Neural cell (in vitro differentiated cells): ENCODE measurements around the gene ADGRD2.

ENCODE experiments used
- CTCF ChIP-seq: fragments of 450-650 bp; IDR thresholded peaks from 2 replicates; pipeline ENCODE4 v1.5.1; 2014; ENCODE audit warnings: antibody characterized with exemption, mild to moderate bottlenecking, moderate library complexity; ENCODE audit not compliant: poor library complexity, severe bottlenecking
- MXI1 ChIP-seq: fragments of 450-650 bp; conservative IDR thresholded peaks from 2 replicates; pipeline ENCODE4 v1.6.1; 2014; ENCODE audit warnings: antibody characterized with exemption, mild to moderate bottlenecking; ENCODE audit not compliant: poor library complexity, severe bottlenecking
- POLR2AphosphoS5 ChIP-seq: IDR thresholded peaks from 2 replicates; pipeline ENCODE4 v1.6.1; 2012
- TAF1 ChIP-seq: IDR thresholded peaks from 2 replicates; pipeline ENCODE4 v1.6.1; 2012; ENCODE audit warnings: low read depth

GRCh38 chr9:124478354-124478753, 28.1 kb downstream of the ADGRD2 start:
- TF ChIP-seq TAF1 = no peak
- TF ChIP-seq CTCF = no peak
- no peak for TF ChIP-seq POLR2AphosphoS5
- TF ChIP-seq MXI1 = no peak
